Measurements from ENCODE around the gene SORCS2. TPM values are rescaled to one million over a fixed set of nuclear protein-coding genes. Genes with fewer than 3 reads are reported as not detected.

The SORCS2 gene
- polyA plus RNA-seq, 1 donor from 2014 or later = 1.0 TPM

DNA sequence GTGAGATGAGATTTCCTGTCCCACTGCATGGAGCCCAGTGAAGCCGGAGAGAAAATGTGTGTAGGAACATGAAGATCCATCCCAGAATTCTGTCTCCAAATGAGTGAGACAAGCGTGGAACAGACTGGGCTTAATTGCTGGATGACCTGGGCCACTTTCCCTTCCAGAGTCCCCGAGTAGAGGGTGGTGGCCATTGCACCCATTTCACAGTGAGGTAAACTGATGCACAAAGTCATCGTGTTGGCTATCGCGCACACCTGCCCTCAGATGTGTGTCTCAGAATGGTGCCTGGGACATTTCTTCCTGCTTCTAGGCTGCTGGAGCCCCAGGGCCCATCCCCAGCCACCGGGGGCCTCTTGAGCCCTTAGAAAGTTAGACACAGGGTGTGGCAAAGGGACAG lies 285.4 kb downstream of the SORCS2 start:
- TF ChIP-seq, protein P1, sequence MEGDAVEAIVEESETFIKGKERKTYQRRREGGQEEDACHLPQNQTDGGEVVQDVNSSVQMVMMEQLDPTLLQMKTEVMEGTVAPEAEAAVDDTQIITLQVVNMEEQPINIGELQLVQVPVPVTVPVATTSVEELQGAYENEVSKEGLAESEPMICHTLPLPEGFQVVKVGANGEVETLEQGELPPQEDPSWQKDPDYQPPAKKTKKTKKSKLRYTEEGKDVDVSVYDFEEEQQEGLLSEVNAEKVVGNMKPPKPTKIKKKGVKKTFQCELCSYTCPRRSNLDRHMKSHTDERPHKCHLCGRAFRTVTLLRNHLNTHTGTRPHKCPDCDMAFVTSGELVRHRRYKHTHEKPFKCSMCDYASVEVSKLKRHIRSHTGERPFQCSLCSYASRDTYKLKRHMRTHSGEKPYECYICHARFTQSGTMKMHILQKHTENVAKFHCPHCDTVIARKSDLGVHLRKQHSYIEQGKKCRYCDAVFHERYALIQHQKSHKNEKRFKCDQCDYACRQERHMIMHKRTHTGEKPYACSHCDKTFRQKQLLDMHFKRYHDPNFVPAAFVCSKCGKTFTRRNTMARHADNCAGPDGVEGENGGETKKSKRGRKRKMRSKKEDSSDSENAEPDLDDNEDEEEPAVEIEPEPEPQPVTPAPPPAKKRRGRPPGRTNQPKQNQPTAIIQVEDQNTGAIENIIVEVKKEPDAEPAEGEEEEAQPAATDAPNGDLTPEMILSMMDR (IDR thresholded peaks at IDR 0.05; ENCODE audit: poor library complexity, severe bottlenecking) = no peak
- TF ChIP-seq EP300 (conservative IDR thresholded peaks at IDR 0.05; ENCODE audit: poor library complexity, severe bottlenecking) (no peak), RAD21 (conservative IDR thresholded peaks at IDR 0.05) (no peak), EZH2 (IDR thresholded peaks at IDR 0.05; ENCODE audit: borderline replicate concordance, insufficient read depth, low read length, poor library complexity, severe bottlenecking) (no peak), MXI1 (conservative IDR thresholded peaks at IDR 0.05; ENCODE audit: poor library complexity, severe bottlenecking) (no peak), SMC3 (conservative IDR thresholded peaks at IDR 0.05; ENCODE audit: poor library complexity) (no peak), TAF1 (IDR thresholded peaks at IDR 0.05; ENCODE audit: low read depth) (no peak), POLR2AphosphoS5 (IDR thresholded peaks at IDR 0.05) (no peak)
- TF ChIP-seq, protein P2, sequence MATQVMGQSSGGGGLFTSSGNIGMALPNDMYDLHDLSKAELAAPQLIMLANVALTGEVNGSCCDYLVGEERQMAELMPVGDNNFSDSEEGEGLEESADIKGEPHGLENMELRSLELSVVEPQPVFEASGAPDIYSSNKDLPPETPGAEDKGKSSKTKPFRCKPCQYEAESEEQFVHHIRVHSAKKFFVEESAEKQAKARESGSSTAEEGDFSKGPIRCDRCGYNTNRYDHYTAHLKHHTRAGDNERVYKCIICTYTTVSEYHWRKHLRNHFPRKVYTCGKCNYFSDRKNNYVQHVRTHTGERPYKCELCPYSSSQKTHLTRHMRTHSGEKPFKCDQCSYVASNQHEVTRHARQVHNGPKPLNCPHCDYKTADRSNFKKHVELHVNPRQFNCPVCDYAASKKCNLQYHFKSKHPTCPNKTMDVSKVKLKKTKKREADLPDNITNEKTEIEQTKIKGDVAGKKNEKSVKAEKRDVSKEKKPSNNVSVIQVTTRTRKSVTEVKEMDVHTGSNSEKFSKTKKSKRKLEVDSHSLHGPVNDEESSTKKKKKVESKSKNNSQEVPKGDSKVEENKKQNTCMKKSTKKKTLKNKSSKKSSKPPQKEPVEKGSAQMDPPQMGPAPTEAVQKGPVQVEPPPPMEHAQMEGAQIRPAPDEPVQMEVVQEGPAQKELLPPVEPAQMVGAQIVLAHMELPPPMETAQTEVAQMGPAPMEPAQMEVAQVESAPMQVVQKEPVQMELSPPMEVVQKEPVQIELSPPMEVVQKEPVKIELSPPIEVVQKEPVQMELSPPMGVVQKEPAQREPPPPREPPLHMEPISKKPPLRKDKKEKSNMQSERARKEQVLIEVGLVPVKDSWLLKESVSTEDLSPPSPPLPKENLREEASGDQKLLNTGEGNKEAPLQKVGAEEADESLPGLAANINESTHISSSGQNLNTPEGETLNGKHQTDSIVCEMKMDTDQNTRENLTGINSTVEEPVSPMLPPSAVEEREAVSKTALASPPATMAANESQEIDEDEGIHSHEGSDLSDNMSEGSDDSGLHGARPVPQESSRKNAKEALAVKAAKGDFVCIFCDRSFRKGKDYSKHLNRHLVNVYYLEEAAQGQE (IDR thresholded peaks at IDR 0.05; ENCODE audit: borderline replicate concordance) = no peak
- no peaks in the 10 kb centered on the region for H3K36me3 ChIP-seq (ENCODE audit: insufficient read depth, low read length)
- H3K27me3 ChIP-seq (ENCODE audit: insufficient read depth, low read depth, low read length) = no peaks in the 10 kb centered on the region
- H2AFZ ChIP-seq (ENCODE audit: low read depth, low read length) = no peak overlapping the region
- H3F3A ChIP-seq (ENCODE audit: insufficient read depth, low read length, poor library complexity, severe bottlenecking) = no peaks in the 10 kb centered on the region
- no peaks in the 10 kb centered on the region for H4K20me1 ChIP-seq (ENCODE audit: insufficient read depth)
- H3K27ac ChIP-seq (ENCODE audit: low read length) = no peak overlapping the region
- H3K4me2 ChIP-seq (ENCODE audit: low read length) = no peak overlapping the region
- no peaks in the 10 kb centered on the region for H3K9me2 ChIP-seq (ENCODE audit: insufficient read depth, low read length)
- no peak overlapping the region for H3K4me3 ChIP-seq (ENCODE audit: low read length)
- H3K9ac ChIP-seq (ENCODE audit: low read length) = no peak overlapping the region
- no peaks in the 10 kb centered on the region for H3K9me3 ChIP-seq (ENCODE audit: low read length)
- no peaks in the 10 kb centered on the region for H3K79me2 ChIP-seq (replicated peaks; ENCODE audit: insufficient read depth, low read length)

- no peaks in the 10 kb centered on the region for H3K27me3 ChIP-seq (ENCODE audit: insufficient read depth, low read depth, low read length)
- H3K4me3 ChIP-seq (ENCODE audit: low read length) = no peak overlapping the region
- H3K79me2 ChIP-seq (replicated peaks; ENCODE audit: insufficient read depth, low read length) = no peaks in the 10 kb centered on the region
- no peaks in the 10 kb centered on the region for H3F3A ChIP-seq (ENCODE audit: insufficient read depth, low read length, poor library complexity, severe bottlenecking)
- H2AFZ ChIP-seq (ENCODE audit: low read depth, low read length) = no peak overlapping the region
- H3K9ac ChIP-seq (ENCODE audit: low read length) = no peak overlapping the region
- no peak overlapping the region for H3K4me2 ChIP-seq (ENCODE audit: low read length)
- H3K9me3 ChIP-seq (ENCODE audit: low read length) = no peaks in the 10 kb centered on the region
- no peaks in the 10 kb centered on the region for H3K9me2 ChIP-seq (ENCODE audit: insufficient read depth, low read length)
- no peaks in the 10 kb centered on the region for H3K36me3 ChIP-seq (ENCODE audit: insufficient read depth, low read length)
- no peaks in the 10 kb centered on the region for H4K20me1 ChIP-seq (ENCODE audit: insufficient read depth)
- no peak for TF ChIP-seq RAD21 (conservative IDR thresholded peaks at IDR 0.05)
- TF ChIP-seq EP300 (conservative IDR thresholded peaks at IDR 0.05; ENCODE audit: poor library complexity, severe bottlenecking) = no peak
- TF ChIP-seq MXI1 (conservative IDR thresholded peaks at IDR 0.05; ENCODE audit: poor library complexity, severe bottlenecking) = no peak
- TF ChIP-seq, protein P2 (IDR thresholded peaks at IDR 0.05; ENCODE audit: borderline replicate concordance) = no peak
- no peak for TF ChIP-seq SMC3 (conservative IDR thresholded peaks at IDR 0.05; ENCODE audit: poor library complexity)
- no peak for TF ChIP-seq POLR2AphosphoS5 (IDR thresholded peaks at IDR 0.05)
- TF ChIP-seq, protein P1 (IDR thresholded peaks at IDR 0.05; ENCODE audit: poor library complexity, severe bottlenecking) = no peak
- TF ChIP-seq TAF1 (IDR thresholded peaks at IDR 0.05; ENCODE audit: low read depth) = no peak
- TF ChIP-seq EZH2 (IDR thresholded peaks at IDR 0.05; ENCODE audit: borderline replicate concordance, insufficient read depth, low read length, poor library complexity, severe bottlenecking) = no peak
- H3K27ac ChIP-seq (ENCODE audit: low read length) = no peak overlapping the region
Observed at GRCh38 chr4:7478665-7479064, 286.3 kb downstream of the SORCS2 start.

Measured in neural cell (in vitro differentiated cells).